PC-3 (cell line): ENCODE results near the gene IGLON5.

ENCODE experiments used
- CTCF ChIP-seq: fragments of 300-600 bp; sonication (generic); conservative IDR thresholded peaks from 2 replicates; pipeline ENCODE4 v1.5.1; 2017; ENCODE audit warnings: antibody characterized with exemption, low read depth, mild to moderate bottlenecking, low read length
- EZH2phosphoT487 ChIP-seq: fragments of 300-600 bp; sonication (generic); IDR thresholded peaks from 2 replicates; pipeline ENCODE4 v1.6.1; 2018; ENCODE audit warnings: mild to moderate bottlenecking, antibody characterized with exemption, low read length, borderline replicate concordance

- TF ChIP-seq CTCF (no peak), EZH2phosphoT487 (no peak)
Observed at GRCh38 chr19:51364200-51365106, 53.0 kb downstream of the IGLON5 start.
